ENCODE results near the gene CBLL1. TPM values are rescaled to one million over a fixed set of nuclear protein-coding genes. Genes with fewer than 3 reads are reported as not detected.

CBLL1 gene
- polyA plus RNA-seq, 1 of the 3 experiments (the other 2 are of a cell fraction), result 28.8 TPM

- no peaks in the 10 kb centered on the region for H3K9me2 ChIP-seq
- 93% methylated on average over 2 of the region's 2 CpGs for WGBS (ENCODE audit: low lambda C conversion rate)
- H3K4me2 ChIP-seq, result no peak overlapping the region
- peaks cover 25% of the 10 kb centered on the region for H3F3A ChIP-seq (replicated peaks; ENCODE audit: insufficient read depth)
- ChIA-PET POLR2A (no interaction called here), CTCF (no interaction called here)
- H4K20me1 ChIP-seq (ENCODE audit: insufficient read depth), result peaks cover 19% of the 10 kb centered on the region
- no peaks in the 10 kb centered on the region for H3K4me1 ChIP-seq (ENCODE audit: control insufficient read depth in 1 of 2, insufficient read depth in 2 of 2, low read depth in 1 of 2, low read length in 1 of 2)
- H3K4me3 ChIP-seq (ENCODE audit: low read depth in 2 of 2, low read length in 1 of 2), result no peak overlapping the region
- peaks cover 91 to 96% of the 10 kb centered on the region in 2 experiments for H3K36me3 ChIP-seq (replicated peaks in 1 of 2; ENCODE audit: control insufficient read depth in 1 of 2, insufficient read depth in 2 of 2, low read length in 1 of 2)
- H3K27me3 ChIP-seq (ENCODE audit: insufficient read depth), result no peaks in the 10 kb centered on the region
- no peak overlapping the region for H3K9ac ChIP-seq
- no peak for DNase-seq
- no peak overlapping the region for H3K27ac ChIP-seq (ENCODE audit: low read depth in 2 of 2, low read length in 1 of 2)
- no peak overlapping the region for H2AFZ ChIP-seq (ENCODE audit: low read depth)
- TF ChIP-seq ZBTB33 (IDR thresholded peaks at IDR 0.05; ENCODE audit: borderline replicate concordance, low read depth), result no peak
- TF ChIP-seq CTCF (IDR thresholded peaks at IDR 0.05), result peak; percentile 54
- no peak for TF ChIP-seq PBX3 (IDR thresholded peaks at IDR 0.05)
- H3K9me3 ChIP-seq, result no peaks in the 10 kb centered on the region
- peaks cover 28% of the 10 kb centered on the region for H3K79me2 ChIP-seq (ENCODE audit: insufficient read depth)
Observed at GRCh38 chr7:107754642-107755041, 10.7 kb downstream of the CBLL1 start.

GRCh38 chr7:107758667-107759066, 14.7 kb downstream of the CBLL1 start:
- TF ChIP-seq FOXM1 (IDR thresholded peaks at IDR 0.05; ENCODE audit: low read depth) (no peak), RFX5 (IDR thresholded peaks at IDR 0.05; ENCODE audit: low read length) (no peak), CHD2 (IDR thresholded peaks at IDR 0.05; ENCODE audit: low read length, partially characterized antibody) (no peak)
- WGBS (ENCODE audit: low lambda C conversion rate), result 100% methylated on average over 1 of the region's 1 CpG
- POLR2A ChIA-PET, result no interaction called here

More at GRCh38 chr7:107758667-107759066, 14.7 kb downstream of the CBLL1 start:
- Histone ChIP-seq H3K4me3 (ENCODE audit: low read depth in 2 of 2, low read length in 1 of 2) (no peak overlapping the region), H3K4me1 (ENCODE audit: control insufficient read depth in 1 of 2, insufficient read depth in 2 of 2, low read depth in 1 of 2, low read length in 1 of 2) (no peaks in the 10 kb centered on the region), H3K9me3 (no peaks in the 10 kb centered on the region), H3K27ac (ENCODE audit: low read depth in 2 of 2, low read length in 1 of 2) (no peak overlapping the region), H3K36me3 (replicated peaks in 1 of 2; ENCODE audit: control insufficient read depth in 1 of 2, insufficient read depth in 2 of 2, low read length in 1 of 2) (peaks cover 85 to 88% of the 10 kb centered on the region in 2 experiments), H3K9ac (no peak overlapping the region), H3K9me2 (no peaks in the 10 kb centered on the region), H4K20me1 (ENCODE audit: insufficient read depth) (no peaks in the 10 kb centered on the region), H2AFZ (ENCODE audit: low read depth) (no peak overlapping the region), H3F3A (replicated peaks; ENCODE audit: insufficient read depth) (peaks cover 26% of the 10 kb centered on the region), H3K4me2 (no peak overlapping the region), H3K79me2 (ENCODE audit: insufficient read depth) (no peaks in the 10 kb centered on the region; the same call in 1 of the 2 replicates), H3K27me3 (ENCODE audit: insufficient read depth) (no peaks in the 10 kb centered on the region)
- CTCF ChIA-PET, result interaction anchor here (1.0 to 1.4 kb wide), 2 partner anchors 116 to 387 kb away, joined by 3 read pairs; no protein-coding TSS in a partner anchor
- no peak for DNase-seq

Data from SK-N-SH (cell line).